Endothelial cell of umbilical vein (primary cell): ENCODE results near the gene ITIH5. TPM values are rescaled to one million over a fixed set of nuclear protein-coding genes. Genes with fewer than 3 reads are reported as not detected.

Experiments used
- BruUV-seq: library from RNA; stranded (reverse); fragments of 400-500 nt; replicated peaks from 2 replicates; lab custom pipeline; 2021; lab: Mats Ljungman, UMichigan
- CTCF ChIA-PET: fragments of 300-600, 350-600 bp; sonication (Branson Sonifier 250); formaldehyde crosslinking; loops from one replicate; lab custom pipeline; 2021; ENCODE audit warnings: antibody characterized with exemption, inconsistent platforms; lab: Charles Lee
- POLR2A ChIA-PET: fragments of 300-600, 350-600 bp; sonication (Branson Sonifier 250); formaldehyde crosslinking; loops from one replicate; lab custom pipeline; 2021; ENCODE audit warnings: antibody characterized with exemption, inconsistent platforms; lab: Charles Lee
- DNase-seq: peaks from one replicate; pipeline ENCODE4 v3.0.0-alpha.2; 2011; ENCODE audit warnings: low read depth, low spot score
- FAIRE-seq: peaks from 2 replicates; lab custom pipeline; 2011; peaks lifted over from hg19 to GRCh38; lab: Jason Lieb, UNC
- H2AFZ ChIP-seq: 2 replicates; pipeline ENCODE4 v1.6.0; 2012; ENCODE audit warnings: low read depth, low read length, control low read depth, inconsistent platforms
- H3K27ac ChIP-seq: 2 replicates; pipeline ENCODE4 v1.5.1; 2011; ENCODE audit warnings: low read depth, mild to moderate bottlenecking, control low read depth, low read length, moderate library complexity; ENCODE audit not compliant: insufficient read depth
- H3K27me3 ChIP-seq, 2 experiments: 2 replicates each; pipeline versions ENCODE4 v1.6.0 to v1.6.1; 2011; ENCODE audit warnings: low read length in 2 of 2, mixed read lengths in 1 of 2; ENCODE audit not compliant: control insufficient read depth in 2 of 2, insufficient read depth in 2 of 2
- H3K36me3 ChIP-seq, 2 experiments: 2 replicates in 1 of 2; 3 replicates in 1 of 2; pipeline ENCODE4 v1.5.1; 2011; ENCODE audit warnings: low read length in 2 of 2, mild to moderate bottlenecking in 1 of 2, moderate library complexity in 1 of 2; ENCODE audit not compliant: control insufficient read depth in 2 of 2, insufficient read depth in 2 of 2; ENCODE audit errors: extremely low read depth in 1 of 2
- H3K4me1 ChIP-seq: 3 replicates; pipeline ENCODE4 v1.5.1; 2011; ENCODE audit warnings: mild to moderate bottlenecking, low read length; ENCODE audit not compliant: control insufficient read depth, insufficient read depth; ENCODE audit errors: extremely low read depth
- H3K4me2 ChIP-seq: 2 replicates; pipeline ENCODE4 v1.6.1; 2011; ENCODE audit warnings: low read length, control low read depth, mixed read lengths; ENCODE audit not compliant: insufficient read depth
- H3K4me3 ChIP-seq, 3 experiments: fragments of 200-600 bp in 1 of 3; sonication (generic), shearing (Covaris generic) in 1 of 3; replicated peaks in 1 of 3; 2 replicates each; pipeline ENCODE4 v1.5.1; 2011 to 2016; ENCODE audit warnings: control low read depth in 3 of 3, low read length in 3 of 3, mild to moderate bottlenecking in 2 of 3, inconsistent platforms in 1 of 3, low read depth in 1 of 3, moderate library complexity in 1 of 3; ENCODE audit not compliant: insufficient read depth in 1 of 3
- H3K79me2 ChIP-seq: 2 replicates; pipeline ENCODE4 v1.6.0; 2012; ENCODE audit warnings: low read length, inconsistent platforms; ENCODE audit not compliant: control insufficient read depth, insufficient read depth
- H3K9ac ChIP-seq: replicated peaks from 2 replicates; pipeline ENCODE3; 2011; ENCODE audit warnings: low read length, control low read depth; ENCODE audit not compliant: insufficient read depth; ENCODE audit errors: extremely low read depth
- H3K9me1 ChIP-seq: replicated peaks from 3 replicates; pipeline ENCODE4 v1.6.0; 2011; ENCODE audit warnings: mild to moderate bottlenecking, low read length; ENCODE audit not compliant: control insufficient read depth, insufficient read depth; ENCODE audit errors: extremely low read depth
- H3K9me3 ChIP-seq: replicated peaks from 2 replicates; pipeline ENCODE4 v1.5.1; 2012; ENCODE audit warnings: low read length, inconsistent platforms; ENCODE audit not compliant: control insufficient read depth, insufficient read depth
- H4K20me1 ChIP-seq: replicated peaks from 2 replicates; pipeline ENCODE3; 2011; ENCODE audit warnings: mild to moderate bottlenecking, low read length; ENCODE audit not compliant: control insufficient read depth, insufficient read depth; ENCODE audit errors: extremely low read depth
- CTCF ChIP-seq, 2 donors: IDR thresholded peaks; 1 replicate in 1 of 2; 2 replicates in 1 of 2; pipeline ENCODE4 v1.5.1; 2011; ENCODE audit warnings: low read length in 2 of 2, mild to moderate bottlenecking in 2 of 2, moderate library complexity in 2 of 2, control low read depth in 1 of 2, inconsistent platforms in 1 of 2, low read depth in 1 of 2; ENCODE audit not compliant: insufficient read depth in 1 of 2; ENCODE audit errors: extremely low read depth in 1 of 2
- EZH2 ChIP-seq: IDR thresholded peaks from 2 replicates; pipeline ENCODE4 v1.6.1; 2012; ENCODE audit warnings: borderline replicate concordance, low read depth, mild to moderate bottlenecking, moderate library complexity, low read length, inconsistent platforms; ENCODE audit not compliant: severe bottlenecking
- FOS ChIP-seq: IDR thresholded peaks from 2 replicates; pipeline ENCODE4 v1.6.1; 2011; ENCODE audit warnings: mild to moderate bottlenecking, low read length, moderate library complexity, borderline replicate concordance; ENCODE audit not compliant: insufficient read depth
- GATA2 ChIP-seq: IDR thresholded peaks from 2 replicates; pipeline ENCODE4 v1.7.0; 2011; ENCODE audit warnings: low read depth, mild to moderate bottlenecking, moderate library complexity, mixed read lengths, low read length; ENCODE audit not compliant: insufficient read length, insufficient read depth
- JUN ChIP-seq: IDR thresholded peaks from 2 replicates; pipeline ENCODE4 v1.6.1; 2011; ENCODE audit warnings: borderline replicate concordance, low read depth; ENCODE audit not compliant: insufficient read length, insufficient read depth
- MAX ChIP-seq: IDR thresholded peaks from 2 replicates; pipeline ENCODE4 v1.6.1; 2011; ENCODE audit not compliant: insufficient read depth, insufficient read length
- MYC ChIP-seq: IDR thresholded peaks from one replicate; pipeline ENCODE4 v1.6.1; 2011; ENCODE audit warnings: mild to moderate bottlenecking, low read depth, low read length
- POLR2A ChIP-seq: IDR thresholded peaks from 2 replicates; pipeline ENCODE4 v1.6.1; 2012; ENCODE audit warnings: low read depth, mild to moderate bottlenecking, control low read depth, low read length
- POLR2AphosphoS5 ChIP-seq: IDR thresholded peaks from 2 replicates; pipeline ENCODE4 v1.6.1; 2012; ENCODE audit warnings: low read depth, mild to moderate bottlenecking, control low read depth, low read length, moderate library complexity; ENCODE audit not compliant: insufficient read depth
- dilution Hi-C: fragments of 300-500 bp; cut with MboI; formaldehyde crosslinking; loops from one replicate; pipeline ENCODE4 v1.15.0; 2019; ENCODE audit warnings: low sequenced_read_pairs; ENCODE audit not compliant: extremely low pct_ligation_motif_present
- intact Hi-C: fragments of 100-400 bp; cut with micrococcal nuclease; formaldehyde crosslinking; loops from one replicate; pipeline ENCODE4 v1.10.0; 2022
- polyA plus RNA-seq, 4 experiments: library from polyadenylated mRNA; depleted of rRNA in 3 of 4; stranded (reverse) in 3 of 4; unstranded in 1 of 4; fragments of >200 nt; gene quantifications; 2 replicates each; pipeline versions ENCODE4 v1.2.1 to v1.2.3, GENCODE V29; 2011 to 2012; ENCODE audit warnings: missing spikeins in 1 of 4
- total RNA-seq: library from RNA; stranded (reverse); gene quantifications from 2 replicates; pipeline ENCODE4 v1.2.3, GENCODE V29; 2021

The ITIH5 gene
- total and polyA plus RNA-seq, 2 donors (not counting 3 experiments of a cell fraction or from before 2014, with no cell fraction given): not detected

DNA sequence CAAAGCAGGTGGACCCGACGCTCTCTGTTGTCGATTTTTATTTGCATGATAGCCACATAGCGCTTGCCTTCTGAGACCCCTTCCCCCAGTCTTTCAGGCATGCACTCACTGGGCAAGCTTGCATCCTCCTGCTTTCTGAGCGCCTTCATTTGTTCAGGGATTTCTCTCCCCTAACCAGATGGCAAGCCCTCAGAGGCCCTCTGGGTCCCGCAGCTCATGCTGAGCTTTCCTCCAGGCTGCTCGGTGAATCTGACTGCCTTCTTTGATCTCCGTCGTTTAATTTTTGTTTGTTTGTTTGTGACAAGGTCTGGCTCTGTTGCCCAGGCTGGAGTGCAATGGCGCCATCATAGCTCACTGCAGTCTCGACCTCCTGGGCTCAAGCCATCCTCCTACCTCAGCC, 58.8 kb downstream of the ITIH5 start:
- no peak overlapping the region for H3K9ac ChIP-seq
- H2AFZ ChIP-seq: no peak overlapping the region
- no peaks in the 10 kb centered on the region for H3K4me1 ChIP-seq
- DNase-seq (no peak), FAIRE-seq (no peak)
- H3K79me2 ChIP-seq: no peaks in the 10 kb centered on the region
- no peak for TF ChIP-seq CTCF (IDR thresholded peaks at IDR 0.05; ENCODE audit: extremely low read depth in 1 of 2, insufficient read depth in 1 of 2, low read depth in 1 of 2, low read length in 2 of 2)
- TF ChIP-seq EZH2: no peak
- no peak for TF ChIP-seq GATA2
- TF ChIP-seq POLR2AphosphoS5: no peak
- TF ChIP-seq FOS: no peak
- TF ChIP-seq JUN: no peak
- TF ChIP-seq POLR2A: no peak
- TF ChIP-seq MYC: no peak
- TF ChIP-seq MAX: no peak
- no peaks in the 10 kb centered on the region for H3K9me3 ChIP-seq
- no peaks in the 10 kb centered on the region for H3K27me3 ChIP-seq
- dilution Hi-C loops (no loop called here), intact Hi-C loops (no loop called here)
- H4K20me1 ChIP-seq: no peaks in the 10 kb centered on the region
- POLR2A ChIA-PET: no interaction called here
- no peaks in the 10 kb centered on the region for H3K9me1 ChIP-seq
- no peak overlapping the region for H3K4me3 ChIP-seq
- no TSS peak for BruUV-seq
- H3K27ac ChIP-seq: no peak overlapping the region
- H3K4me2 ChIP-seq: no peak overlapping the region
- CTCF ChIA-PET: no interaction called here
- no peaks in the 10 kb centered on the region for H3K36me3 ChIP-seq
